CD4-positive, alpha-beta T cell (primary cell): ENCODE measurements around the gene PPP2R3A. TPM values are rescaled to one million over a fixed set of nuclear protein-coding genes. Genes with fewer than 3 reads are reported as not detected.
A peak's percentile ranks its signal among the peaks of the same experiment; 100 is the strongest.

ENCODE experiments used
- ATAC-seq: fragments of 200-7000 bp; cut with Tn5 transposase; one replicate; pipeline ENCODE4 v1.10.0; 2022; ENCODE audit warnings: mild to moderate bottlenecking; ENCODE audit not compliant: poor library complexity
- CTCF ChIA-PET: fragments of 350-600 bp; sonication (Branson Sonifier 250); formaldehyde crosslinking; loops from one replicate; lab custom pipeline; 2021; ENCODE audit warnings: antibody characterized with exemption, inconsistent platforms; lab: Charles Lee
- POLR2A ChIA-PET: fragments of 350-600 bp; sonication (Branson Sonifier 250); formaldehyde crosslinking; loops from one replicate; lab custom pipeline; 2021; ENCODE audit warnings: antibody characterized with exemption, inconsistent platforms; lab: Charles Lee
- DNase-seq, 14 experiments: peaks; one replicate each; pipeline ENCODE4 v3.0.0-alpha.2; 2013 to 2020; ENCODE audit warnings: mixed read lengths in 2 of 14
- H3K27ac ChIP-seq, 2 donors: one replicate each; pipeline versions ENCODE4 v1.5.1 to v1.7.0; 2013; ENCODE audit warnings: low read length in 2 of 2, low read depth in 1 of 2, mild to moderate bottlenecking in 1 of 2
- H3K27me3 ChIP-seq, 2 experiments: 1 replicate in 1 of 2; 2 replicates in 1 of 2; pipeline versions ENCODE4 v1.6.1 to v1.7.0; 2013; ENCODE audit warnings: low read length in 2 of 2, control low read depth in 1 of 2, mild to moderate bottlenecking in 1 of 2, moderate library complexity in 1 of 2; ENCODE audit not compliant: insufficient read depth in 2 of 2, control insufficient read depth in 1 of 2
- H3K36me3 ChIP-seq: one replicate; pipeline ENCODE4 v1.6.1; 2013; ENCODE audit warnings: low read length, control low read depth; ENCODE audit not compliant: insufficient read depth
- H3K4me1 ChIP-seq: one replicate; pipeline ENCODE4 v1.6.1; 2013; ENCODE audit warnings: low read length, control low read depth; ENCODE audit not compliant: insufficient read depth
- H3K4me3 ChIP-seq: one replicate; pipeline ENCODE4 v1.5.1; 2013; ENCODE audit warnings: mild to moderate bottlenecking, low read length, moderate library complexity
- H3K9me3 ChIP-seq, 2 experiments: 1 replicate in 1 of 2; 2 replicates in 1 of 2; pipeline versions ENCODE4 v1.6.1 to v1.7.0; 2013; ENCODE audit warnings: low read length in 2 of 2, mild to moderate bottlenecking in 2 of 2, control low read depth in 1 of 2, moderate library complexity in 1 of 2; ENCODE audit not compliant: control insufficient read depth in 1 of 2, insufficient read depth in 1 of 2
- H3K27ac Mint-ChIP-seq: one replicate; pipeline ENCODE4 v1.8.0; 2020; ENCODE audit warnings: mixed read lengths
- H3K27me3 Mint-ChIP-seq: one replicate; pipeline ENCODE4 v1.8.0; 2021; ENCODE audit warnings: mixed read lengths
- H3K36me3 Mint-ChIP-seq: one replicate; pipeline ENCODE4 v1.8.0; 2021; ENCODE audit warnings: low read depth, mixed read lengths
- H3K4me1 Mint-ChIP-seq: one replicate; pipeline ENCODE4 v1.8.0; 2021; ENCODE audit warnings: low read depth, mixed read lengths
- H3K4me3 Mint-ChIP-seq: one replicate; pipeline ENCODE4 v1.8.0; 2020; ENCODE audit warnings: mild to moderate bottlenecking, mixed read lengths
- H3K9me3 Mint-ChIP-seq: one replicate; pipeline ENCODE4 v1.8.0; 2020; ENCODE audit warnings: mixed read lengths
- intact Hi-C, 2 experiments: fragments of 100-400 bp; cut with DNase I in 1 of 2; cut with micrococcal nuclease in 1 of 2; formaldehyde crosslinking; loops; one replicate each; pipeline versions ENCODE4 v1.15.1 to v1.9.0; 2023 to 2025; cut with DNase I, micrococcal nuclease
- total RNA-seq, 174 experiments: library from RNA in 2 of 174; stranded (reverse) in 2 of 174; gene quantifications; one replicate each; pipeline ENCODE4 v1.2.3 and lab custom pipeline; 2021 to 2026
- TF ChIP-seq, protein P1 (sequence below): fragments of 200-600 bp; IDR thresholded peaks from one replicate; pipeline ENCODE4 v1.8.0; 2022; ENCODE audit warnings: antibody characterized with exemption, mild to moderate bottlenecking

PPP2R3A gene
- total RNA-seq, 2 experiments from 2014 or later = 0.14 to 0.31 TPM

DNA sequence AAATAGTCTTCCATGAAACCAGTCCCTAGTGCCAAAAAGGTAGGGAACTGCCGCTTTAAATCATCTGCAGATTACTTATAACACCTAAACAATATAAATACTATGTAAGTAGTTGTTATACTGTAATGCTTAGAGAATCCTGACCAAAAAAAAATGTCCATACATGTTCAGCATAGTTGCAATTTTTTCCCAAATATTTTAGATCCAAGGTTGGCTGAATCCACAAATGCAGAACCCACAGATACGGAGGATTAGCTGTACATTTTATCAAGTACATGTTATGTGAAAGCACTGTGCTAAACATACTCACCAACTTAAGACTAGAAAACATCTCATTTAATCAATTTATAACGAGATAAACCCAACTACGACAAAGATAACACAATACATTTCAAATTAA lies 221.3 kb downstream of the PPP2R3A start:
- intact Hi-C loops = loop anchor here in 1 of 2 experiments (1.0 kb wide), 1 partner anchor 7 kb away; no protein-coding TSS in a partner anchor
- Mint-ChIP-seq H3K27me3 (no peaks in the 10 kb centered on the region), H3K36me3 (peaks cover 34% of the 10 kb centered on the region), H3K27ac (peak overlapping the region; percentile 15), H3K4me1 (peaks cover 96% of the 10 kb centered on the region), H3K4me3 (peak overlapping the region; percentile 21), H3K9me3 (no peaks in the 10 kb centered on the region)
- H3K27me3 ChIP-seq = no peaks in the 10 kb centered on the region
- ChIA-PET POLR2A (interaction anchor here (1.0 to 4.7 kb wide), 4 partner anchors 8 to 675 kb away, joined by 3 to 22 read pairs (median 8); partner anchors contain the start of genes MSL2, NCK1 and STAG1), CTCF (interaction anchor here (0.7 to 1.6 kb wide), 2 partner anchors 9 to 427 kb away, joined by 3 to 4 read pairs; no protein-coding TSS in a partner anchor)
- no peaks in the 10 kb centered on the region for H3K9me3 ChIP-seq
- ATAC-seq = no peak
- DNase-seq = no peak
- H3K4me3 ChIP-seq = no peak overlapping the region
- no peak overlapping the region for H3K27ac ChIP-seq
- no peaks in the 10 kb centered on the region for H3K36me3 ChIP-seq
- TF ChIP-seq, protein P1, sequence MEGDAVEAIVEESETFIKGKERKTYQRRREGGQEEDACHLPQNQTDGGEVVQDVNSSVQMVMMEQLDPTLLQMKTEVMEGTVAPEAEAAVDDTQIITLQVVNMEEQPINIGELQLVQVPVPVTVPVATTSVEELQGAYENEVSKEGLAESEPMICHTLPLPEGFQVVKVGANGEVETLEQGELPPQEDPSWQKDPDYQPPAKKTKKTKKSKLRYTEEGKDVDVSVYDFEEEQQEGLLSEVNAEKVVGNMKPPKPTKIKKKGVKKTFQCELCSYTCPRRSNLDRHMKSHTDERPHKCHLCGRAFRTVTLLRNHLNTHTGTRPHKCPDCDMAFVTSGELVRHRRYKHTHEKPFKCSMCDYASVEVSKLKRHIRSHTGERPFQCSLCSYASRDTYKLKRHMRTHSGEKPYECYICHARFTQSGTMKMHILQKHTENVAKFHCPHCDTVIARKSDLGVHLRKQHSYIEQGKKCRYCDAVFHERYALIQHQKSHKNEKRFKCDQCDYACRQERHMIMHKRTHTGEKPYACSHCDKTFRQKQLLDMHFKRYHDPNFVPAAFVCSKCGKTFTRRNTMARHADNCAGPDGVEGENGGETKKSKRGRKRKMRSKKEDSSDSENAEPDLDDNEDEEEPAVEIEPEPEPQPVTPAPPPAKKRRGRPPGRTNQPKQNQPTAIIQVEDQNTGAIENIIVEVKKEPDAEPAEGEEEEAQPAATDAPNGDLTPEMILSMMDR = no peak
- peaks cover 87% of the 10 kb centered on the region for H3K4me1 ChIP-seq

- POLR2A ChIA-PET = interaction anchor here (1.0 to 1.8 kb wide), 2 partner anchors 9 to 674 kb away, joined by 5 to 13 read pairs; partner anchors contain the start of genes MSL2 and NCK1
- ATAC-seq (no peak), DNase-seq (no peak)
- no peaks in the 10 kb centered on the region for H3K27me3 ChIP-seq
- TF ChIP-seq, protein P1 = no peak
- peaks cover 85% of the 10 kb centered on the region for H3K4me1 ChIP-seq
- intact Hi-C loops = no loop called here
- H3K4me1 Mint-ChIP-seq = peaks cover 96% of the 10 kb centered on the region
- CTCF ChIA-PET = interaction anchor here (1.6 kb wide), 1 partner anchor 10 kb away, joined by 4 read pairs; no protein-coding TSS in a partner anchor
- no peaks in the 10 kb centered on the region for H3K9me3 ChIP-seq
- peak overlapping the region; percentile 77 for H3K4me3 Mint-ChIP-seq
- H3K9me3 Mint-ChIP-seq = no peaks in the 10 kb centered on the region
- no peak overlapping the region for H3K27ac Mint-ChIP-seq
- no peak overlapping the region for H3K27ac ChIP-seq
- H3K4me3 ChIP-seq = no peak overlapping the region
- H3K36me3 Mint-ChIP-seq = peaks cover 37% of the 10 kb centered on the region
- H3K36me3 ChIP-seq = no peaks in the 10 kb centered on the region
- H3K27me3 Mint-ChIP-seq = no peaks in the 10 kb centered on the region
Measured at GRCh38 chr3:136187868-136188267, 222.3 kb downstream of the PPP2R3A start.

DNA sequence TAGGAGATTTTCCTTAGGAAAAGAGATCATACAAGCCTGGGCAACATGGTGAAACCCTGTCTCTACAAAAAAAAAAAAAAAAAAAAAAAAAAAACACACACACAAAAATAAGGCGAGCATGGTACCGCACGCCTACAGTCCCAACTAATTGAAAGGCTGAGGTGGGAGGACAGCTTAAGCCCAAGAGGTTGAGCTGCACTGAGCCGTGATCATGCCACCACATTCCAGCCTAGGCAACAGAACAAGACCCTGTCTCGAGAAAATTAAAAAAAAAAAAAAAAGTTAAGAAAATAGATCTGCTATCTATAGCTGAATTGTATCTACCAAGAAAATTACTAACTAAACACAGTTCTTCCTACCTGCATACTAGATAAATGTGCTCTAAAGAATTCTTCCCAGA lies 223.5 kb downstream of the PPP2R3A start:
- ATAC-seq (no peak), DNase-seq (no peak)
- H3K4me3 Mint-ChIP-seq = peak overlapping the region; percentile 86
- Histone ChIP-seq H3K4me1 (peaks cover 76% of the 10 kb centered on the region), H3K27ac (no peak overlapping the region), H3K4me3 (no peak overlapping the region), H3K27me3 (no peaks in the 10 kb centered on the region), H3K36me3 (no peaks in the 10 kb centered on the region), H3K9me3 (no peaks in the 10 kb centered on the region)
- no peaks in the 10 kb centered on the region for H3K27me3 Mint-ChIP-seq
- TF ChIP-seq, protein P1 = no peak
- ChIA-PET CTCF (interaction anchor here (0.7 to 1.2 kb wide), 3 partner anchors 18 to 141 kb away, joined by 3 to 5 read pairs (median 5); no protein-coding TSS in a partner anchor), POLR2A (interaction anchor here (1.0 to 1.8 kb wide), 3 partner anchors 8 to 674 kb away, joined by 3 to 13 read pairs (median 4); partner anchors contain the start of gene MSL2)
- H3K36me3 Mint-ChIP-seq = peaks cover 46% of the 10 kb centered on the region
- peaks cover 92% of the 10 kb centered on the region for H3K4me1 Mint-ChIP-seq
- intact Hi-C loops = no loop called here
- H3K9me3 Mint-ChIP-seq = no peaks in the 10 kb centered on the region
- H3K27ac Mint-ChIP-seq = peak overlapping the region; percentile 40
